Thymus (tissue), 11 donors: ENCODE data around the gene BCAS4. TPM values are rescaled to one million over a fixed set of nuclear protein-coding genes. Genes with fewer than 3 reads are reported as not detected.

Experiments used
- DNase-seq, 9 donors: peaks; one replicate each; pipeline ENCODE4 v3.0.0-alpha.2; 2013; ENCODE audit warnings: low spot score in 9 of 9, low read depth in 6 of 9, missing footprints in 1 of 9
- H3K27ac ChIP-seq, 2 donors: one replicate each; pipeline ENCODE4 v1.5.1; 2013; ENCODE audit warnings: control low read depth in 1 of 2, low read depth in 1 of 2, low read length in 1 of 2, mild to moderate bottlenecking in 1 of 2, moderate library complexity in 1 of 2
- H3K27me3 ChIP-seq, 2 donors: one replicate each; pipeline ENCODE4 v1.5.1; 2013; ENCODE audit warnings: low read length in 1 of 2; ENCODE audit not compliant: control insufficient read depth in 2 of 2, insufficient read depth in 1 of 2
- H3K36me3 ChIP-seq, 2 donors: one replicate each; pipeline ENCODE4 v1.5.1; 2013; ENCODE audit warnings: low read length in 1 of 2, mild to moderate bottlenecking in 1 of 2, moderate library complexity in 1 of 2; ENCODE audit not compliant: control insufficient read depth in 2 of 2, insufficient read depth in 2 of 2
- H3K4me1 ChIP-seq, 2 donors: one replicate each; pipeline ENCODE4 v1.5.1; 2013; ENCODE audit warnings: low read length in 2 of 2; ENCODE audit not compliant: control insufficient read depth in 2 of 2, insufficient read depth in 2 of 2
- H3K4me3 ChIP-seq, 2 donors: one replicate each; pipeline ENCODE4 v1.5.1; 2013; ENCODE audit warnings: low read length in 2 of 2, control low read depth in 1 of 2, mild to moderate bottlenecking in 1 of 2
- H3K9me3 ChIP-seq, 2 donors: one replicate each; pipeline ENCODE4 v1.5.1; 2013; ENCODE audit warnings: low read length in 1 of 2, mild to moderate bottlenecking in 1 of 2; ENCODE audit not compliant: control insufficient read depth in 2 of 2, insufficient read depth in 1 of 2
- WGBS: extraction: QIAGEN DNeasy Blood & Tissue Kit; methylation state at CpG from one replicate; pipeline ENCODE4 v1.1.7; 2013; 5-methylcytosine and 5-hydroxymethylcytosine counted together
- polyA plus RNA-seq: library from polyadenylated mRNA; stranded (reverse); fragments of 200-250 nt; gene quantifications from one replicate; pipeline ENCODE4 v1.2.3, GENCODE V29; 2013
- total RNA-seq: library from RNA; stranded (reverse); fragments of 120-200 nt; gene quantifications from one replicate; pipeline ENCODE4 v1.2.4, GENCODE V29; 2013
- donor health status: healthy.

BCAS4 gene
- total and polyA plus RNA-seq, 2 donors, result 14.5 to 17.5 TPM

- Histone ChIP-seq H3K36me3 (no peaks in the 10 kb centered on the region), H3K27ac (no peak overlapping the region), H3K4me1 (peaks cover 15 to 16% of the 10 kb centered on the region in 2 donors), H3K9me3 (peaks cover 0 to under 1% of the 10 kb centered on the region in 2 donors), H3K4me3 (no peak overlapping the region), H3K27me3 (no peaks in the 10 kb centered on the region)
- no peak for DNase-seq
- WGBS, result 97% methylated on average over 10 of the region's 10 CpGs
Measured at GRCh38 chr20:50813101-50813643, 18.3 kb downstream of the BCAS4 start.

- H3K4me1 ChIP-seq, result peaks cover 17 to 22% of the 10 kb centered on the region in 2 donors
- 87% methylated on average over 9 of the region's 9 CpGs for WGBS
Measured at GRCh38 chr20:50813801-50814200, 18.9 kb downstream of the BCAS4 start.

GRCh38 chr20:50814438-50815161 lies 19.7 kb downstream of the BCAS4 start:
- no peak for DNase-seq
- Histone ChIP-seq H3K4me1 (peaks cover 17 to 22% of the 10 kb centered on the region in 2 donors), H3K27ac (peak overlapping the region in 1 of 2 donors; percentile 17)

More at GRCh38 chr20:50813801-50814200, 18.9 kb downstream of the BCAS4 start:
- H3K27me3 ChIP-seq, result no peaks in the 10 kb centered on the region
- peaks cover 0 to 5% of the 10 kb centered on the region in 2 donors for H3K9me3 ChIP-seq
- H3K36me3 ChIP-seq, result no peaks in the 10 kb centered on the region
- H3K27ac ChIP-seq, result no peak overlapping the region
- no peak for DNase-seq
- H3K4me3 ChIP-seq, result no peak overlapping the region

GRCh38 chr20:50815162-50815989 lies 20.5 kb downstream of the BCAS4 start:
- DNase-seq, result peak in 1 of 9 donors; percentile 45
- peaks cover 0 to 5% of the 10 kb centered on the region in 2 donors for H3K9me3 ChIP-seq
- 28% methylated on average over 15 of the region's 15 CpGs for WGBS
- no peaks in the 10 kb centered on the region for H3K27me3 ChIP-seq
- peak overlapping the region; percentile 58 to 74 for H3K27ac ChIP-seq
- peaks cover 17 to 22% of the 10 kb centered on the region in 2 donors for H3K4me1 ChIP-seq
- no peaks in the 10 kb centered on the region for H3K36me3 ChIP-seq
- no peak overlapping the region for H3K4me3 ChIP-seq

More at GRCh38 chr20:50814438-50815161, 19.7 kb downstream of the BCAS4 start:
- Histone ChIP-seq H3K36me3 (no peaks in the 10 kb centered on the region), H3K27me3 (no peaks in the 10 kb centered on the region), H3K9me3 (peaks cover 0 to 5% of the 10 kb centered on the region in 2 donors), H3K4me3 (no peak overlapping the region)
- 88% methylated on average over 9 of the region's 9 CpGs for WGBS

- no peak overlapping the region for H3K4me3 ChIP-seq
- no peaks in the 10 kb centered on the region for H3K36me3 ChIP-seq
- peaks cover 0 to 5% of the 10 kb centered on the region in 2 donors for H3K9me3 ChIP-seq
- no peak overlapping the region for H3K27ac ChIP-seq
- WGBS, result 90% methylated on average over 10 of the region's 10 CpGs
- DNase-seq, result no peak
- H3K4me1 ChIP-seq, result peaks cover 17 to 22% of the 10 kb centered on the region in 2 donors
- H3K27me3 ChIP-seq, result no peaks in the 10 kb centered on the region
Measured at GRCh38 chr20:50817776-50818172, 22.9 kb downstream of the BCAS4 start.

- Histone ChIP-seq H3K4me3 (no peak overlapping the region), H3K9me3 (peaks cover 0 to 5% of the 10 kb centered on the region in 2 donors), H3K27me3 (no peaks in the 10 kb centered on the region), H3K27ac (no peak overlapping the region), H3K4me1 (peaks cover 17 to 22% of the 10 kb centered on the region in 2 donors), H3K36me3 (no peaks in the 10 kb centered on the region)
- DNase-seq, result no peak
- 84% methylated on average over 8 of the region's 8 CpGs for WGBS
Measured at GRCh38 chr20:50819349-50819748, 24.5 kb downstream of the BCAS4 start.

- no peak overlapping the region for H3K27ac ChIP-seq
- no peak overlapping the region for H3K4me3 ChIP-seq
- H3K9me3 ChIP-seq, result peaks cover 0 to 5% of the 10 kb centered on the region in 2 donors
- H3K4me1 ChIP-seq, result peaks cover 10 to 13% of the 10 kb centered on the region in 2 donors
- H3K36me3 ChIP-seq, result no peaks in the 10 kb centered on the region
- no peaks in the 10 kb centered on the region for H3K27me3 ChIP-seq
- 88% methylated on average over 16 of the region's 16 CpGs for WGBS
- DNase-seq, result no peak
Measured at GRCh38 chr20:50820515-50821256, 25.8 kb downstream of the BCAS4 start.

- Histone ChIP-seq H3K36me3 (no peaks in the 10 kb centered on the region), H3K27me3 (no peaks in the 10 kb centered on the region), H3K9me3 (peaks cover 0 to 5% of the 10 kb centered on the region in 2 donors), H3K27ac (no peak overlapping the region), H3K4me3 (no peak overlapping the region), H3K4me1 (peaks cover 3 to 9% of the 10 kb centered on the region in 2 donors)
- WGBS, result 90% methylated on average over 8 of the region's 8 CpGs
- no peak for DNase-seq
Measured at GRCh38 chr20:50821257-50821921, 26.5 kb downstream of the BCAS4 start.
